GM06990 (cell line): ENCODE measurements around the gene H6PD.
A peak's percentile ranks its signal among the peaks of the same experiment; 100 is the strongest.

Experiments
- DNase-seq: peaks from one replicate; pipeline ENCODE4 v3.0.0-alpha.2; 2011; ENCODE audit not compliant: insufficient read length; ENCODE audit errors: extremely low read depth
- H3K27me3 ChIP-seq: replicated peaks from 2 replicates; pipeline ENCODE4 v1.6.0; 2011; ENCODE audit warnings: low read length; ENCODE audit not compliant: control insufficient read depth, insufficient read depth
- H3K36me3 ChIP-seq: 2 replicates; pipeline ENCODE4 v1.5.1; 2011; ENCODE audit warnings: low read length; ENCODE audit not compliant: control insufficient read depth, insufficient read depth
- H3K4me3 ChIP-seq: replicated peaks from 2 replicates; pipeline ENCODE4 v1.5.1; 2011; ENCODE audit warnings: low read depth, mild to moderate bottlenecking, control low read depth, low read length
- CTCF ChIP-seq: IDR thresholded peaks from 2 replicates; pipeline ENCODE4 v1.5.1; 2011; ENCODE audit warnings: low read length, control low read depth, mild to moderate bottlenecking, inconsistent platforms; ENCODE audit not compliant: insufficient read depth, poor library complexity, severe bottlenecking

Gene H6PD

GRCh38 chr1:9271283-9271682, 36.7 kb downstream of the H6PD start:
- Histone ChIP-seq H3K36me3 (no peaks in the 10 kb centered on the region), H3K27me3 (no peaks in the 10 kb centered on the region), H3K4me3 (no peak overlapping the region)
- no peak for TF ChIP-seq CTCF
- DNase-seq: no peak

- no peak for DNase-seq
- Histone ChIP-seq H3K4me3 (no peak overlapping the region), H3K27me3 (no peaks in the 10 kb centered on the region), H3K36me3 (no peaks in the 10 kb centered on the region)
- TF ChIP-seq CTCF: no peak
Measured at GRCh38 chr1:9271861-9272595, 37.5 kb downstream of the H6PD start.

- no peaks in the 10 kb centered on the region for H3K27me3 ChIP-seq
- no peaks in the 10 kb centered on the region for H3K36me3 ChIP-seq
- no peak overlapping the region for H3K4me3 ChIP-seq
- TF ChIP-seq CTCF: no peak
- no peak for DNase-seq
Measured at GRCh38 chr1:9273177-9273576, 38.6 kb downstream of the H6PD start.

- no peak for DNase-seq
- Histone ChIP-seq H3K36me3 (no peaks in the 10 kb centered on the region), H3K27me3 (no peaks in the 10 kb centered on the region), H3K4me3 (no peak overlapping the region)
- TF ChIP-seq CTCF: no peak
Measured at GRCh38 chr1:9275161-9275560, 40.6 kb downstream of the H6PD start.

GRCh38 chr1:9275567-9276034, 41.0 kb downstream of the H6PD start:
- no peak for TF ChIP-seq CTCF
- H3K36me3 ChIP-seq: no peaks in the 10 kb centered on the region
- DNase-seq: peak; percentile 48
- H3K27me3 ChIP-seq: no peaks in the 10 kb centered on the region
- H3K4me3 ChIP-seq: no peak overlapping the region
